NT2/D1 (cell line): ENCODE results near the gene SPOCD1.

ENCODE experiments used
- YY1 ChIP-seq: IDR thresholded peaks from 2 replicates; pipeline ENCODE4 v1.6.1; 2011; ENCODE audit not compliant: insufficient read length, insufficient read depth
- ZNF274 ChIP-seq: IDR thresholded peaks from 2 replicates; pipeline ENCODE4 v1.6.1; 2011; ENCODE audit warnings: mild to moderate bottlenecking, low read depth, low read length

- TF ChIP-seq YY1 (no peak), ZNF274 (no peak)
These were observed 13.4 kb downstream of the SPOCD1 start for GRCh38 chr1:31802190-31803150.
